SU-DHL-6 (cell line): ENCODE data around the gene LPAR5.
A peak's percentile ranks its signal among the peaks of the same experiment; 100 is the strongest.

Experiments
- H2AFZ ChIP-seq: fragments of 200-600 bp; sonication (generic); 2 replicates; pipeline ENCODE4 v1.6.1; 2014; ENCODE audit warnings: low read depth, mild to moderate bottlenecking, moderate library complexity, mixed read lengths, antibody characterized with exemption, low read length; ENCODE audit not compliant: severe bottlenecking
- H3F3A ChIP-seq: fragments of 200-600 bp; shearing (Covaris generic); 2 replicates; pipeline ENCODE4 v1.6.0; 2016; ENCODE audit warnings: antibody characterized with exemption, mild to moderate bottlenecking; ENCODE audit not compliant: insufficient read depth
- H3K27ac ChIP-seq: fragments of 200-600 bp; sonication (generic); 2 replicates; pipeline ENCODE4 v1.5.1; 2016; ENCODE audit warnings: low read depth, mild to moderate bottlenecking, low read length, moderate library complexity, mixed read lengths
- H3K27me3 ChIP-seq: fragments of 200-600 bp; sonication (generic), shearing (Covaris generic); 2 replicates; pipeline ENCODE4 v1.6.0; 2014; ENCODE audit warnings: mild to moderate bottlenecking, low read length
- H3K36me3 ChIP-seq: fragments of 200-600 bp; sonication (generic); 2 replicates; pipeline ENCODE4 v1.6.1; 2014; ENCODE audit warnings: mild to moderate bottlenecking, low read length, mixed read lengths
- H3K4me2 ChIP-seq: fragments of 300-600, 200-600 bp; shearing (Covaris generic), sonication (generic); 2 replicates; pipeline ENCODE4 v1.6.0; 2014; ENCODE audit warnings: low read length, low read depth, mild to moderate bottlenecking; ENCODE audit not compliant: poor library complexity, severe bottlenecking
- H3K4me3 ChIP-seq: fragments of 200-600 bp; sonication (generic); 2 replicates; pipeline ENCODE4 v1.5.1; 2014; ENCODE audit warnings: antibody characterized with exemption, low read length, mild to moderate bottlenecking, mixed read lengths; ENCODE audit not compliant: insufficient read depth, poor library complexity, severe bottlenecking
- H3K79me2 ChIP-seq: fragments of 200-600 bp; sonication (generic); 2 replicates; pipeline ENCODE4 v1.6.1; 2014; ENCODE audit warnings: mild to moderate bottlenecking, low read length, moderate library complexity; ENCODE audit not compliant: insufficient read depth
- H3K9ac ChIP-seq: fragments of 200-600 bp; sonication (generic); 2 replicates; pipeline ENCODE4 v1.7.0; 2014; ENCODE audit warnings: mild to moderate bottlenecking, low read length
- H3K9me2 ChIP-seq: fragments of 200-600 bp; sonication (generic); replicated peaks from 2 replicates; pipeline ENCODE4 v1.6.1; 2014; ENCODE audit warnings: low read length; ENCODE audit not compliant: insufficient read depth
- H3K9me3 ChIP-seq: fragments of 200-600 bp; sonication (generic); 2 replicates; pipeline ENCODE4 v1.6.1; 2014; ENCODE audit warnings: low read length, mixed read lengths; ENCODE audit not compliant: insufficient read depth
- H4K20me1 ChIP-seq: fragments of 200-600 bp; sonication (generic); 2 replicates; pipeline ENCODE4 v1.6.1; 2014; ENCODE audit warnings: low read depth, mild to moderate bottlenecking, antibody characterized with exemption, low read length, moderate library complexity, mixed read lengths
- CTCF ChIP-seq: fragments of 200-600 bp; sonication (generic); IDR thresholded peaks from one replicate; pipeline ENCODE4 v1.5.1; 2017; ENCODE audit warnings: antibody characterized with exemption, mild to moderate bottlenecking, low read length, moderate library complexity; ENCODE audit not compliant: insufficient read depth, poor library complexity, severe bottlenecking
- EZH2phosphoT487 ChIP-seq: fragments of 200-600 bp; sonication (generic), shearing (Covaris generic); conservative IDR thresholded peaks from 2 replicates; pipeline ENCODE4 v1.6.1; 2018; ENCODE audit warnings: mild to moderate bottlenecking, antibody characterized with exemption, low read length, moderate library complexity, mixed read lengths

The LPAR5 gene

GRCh38 chr12:6635856-6636531 is at the start of gene LPAR5:
Gene LPAR5, minus strand, starts transcription at chr12:6635959. Its CDS starts 14,711 bp downstream, at chr12:6621248.
- H3K4me2 ChIP-seq = peak within 1 kb of the TSS; percentile 69
- H3K27me3 ChIP-seq = no peaks in the 10 kb centered on the region
- peaks cover 5% of the 10 kb centered on the region; the same call in 1 of the 2 replicates for H3K79me2 ChIP-seq
- no peaks in the 10 kb centered on the region for H4K20me1 ChIP-seq
- H3K4me3 ChIP-seq = peak within 1 kb of the TSS; percentile 48
- TF ChIP-seq EZH2phosphoT487 (no peak), CTCF (no peak)
- H3K9me2 ChIP-seq = no peaks in the 10 kb centered on the region
- peak within 1 kb of the TSS; percentile 10 for H2AFZ ChIP-seq
- H3K36me3 ChIP-seq = no peaks in the 10 kb centered on the region
- H3F3A ChIP-seq = peaks cover 5% of the 10 kb centered on the region; the same call in 1 of the 2 replicates
- no peaks in the 10 kb centered on the region for H3K9me3 ChIP-seq
- peak within 1 kb of the TSS; percentile 66 for H3K27ac ChIP-seq
- peak within 1 kb of the TSS; percentile 57 for H3K9ac ChIP-seq

- Histone ChIP-seq H4K20me1 (0 out of 2 replicates have a peak, but pooled peaks cover 7% of the 10 kb centered on the region), H3K36me3 (no peaks in the 10 kb centered on the region), H3K27ac (no peak overlapping the region), H3K9me2 (no peaks in the 10 kb centered on the region), H3K79me2 (peaks cover 95% of the 10 kb centered on the region), H3K27me3 (no peaks in the 10 kb centered on the region), H3K9ac (no peak overlapping the region), H2AFZ (no peak overlapping the region), H3K4me2 (no peak overlapping the region), H3K9me3 (no peaks in the 10 kb centered on the region), H3K4me3 (no peak overlapping the region), H3F3A (0 out of 2 replicates have a peak, but pooled peaks cover 14% of the 10 kb centered on the region)
- TF ChIP-seq CTCF (peak; percentile 26), EZH2phosphoT487 (no peak)
These were observed 48.9 kb upstream of the LPAR5 start for GRCh38 chr12:6684609-6685008.

GRCh38 chr12:6676962-6677361 is 41.2 kb upstream of the LPAR5 start:
- H3K27ac ChIP-seq = no peak overlapping the region
- no peak overlapping the region for H3K4me2 ChIP-seq
- TF ChIP-seq CTCF (no peak), EZH2phosphoT487 (no peak)
- no peak overlapping the region for H3K4me3 ChIP-seq
- peaks cover 38% of the 10 kb centered on the region for H3K79me2 ChIP-seq
- H4K20me1 ChIP-seq = 0 out of 2 replicates have a peak, but pooled peaks cover 4% of the 10 kb centered on the region
- H3K9ac ChIP-seq = no peak overlapping the region
- H3K9me2 ChIP-seq = no peaks in the 10 kb centered on the region
- H3K9me3 ChIP-seq = no peaks in the 10 kb centered on the region
- no peaks in the 10 kb centered on the region for H3F3A ChIP-seq
- no peaks in the 10 kb centered on the region for H3K27me3 ChIP-seq
- no peak overlapping the region for H2AFZ ChIP-seq
- peaks cover 31% of the 10 kb centered on the region for H3K36me3 ChIP-seq
